Vagina (tissue), 2 donors: ENCODE measurements around the gene TUBGCP3.

Experiments
- CTCF ChIP-seq, 3 experiments: fragments of 450-650 bp in 2 of 3; fragments of 200-600 bp in 1 of 3; sonication (generic) in 1 of 3; IDR thresholded peaks; one replicate each; pipeline ENCODE4 v1.5.1; 2017 to 2019; ENCODE audit warnings: antibody characterized with exemption in 3 of 3, mild to moderate bottlenecking in 2 of 3, moderate library complexity in 2 of 3
- POLR2A ChIP-seq, 2 donors: fragments of 450-650 bp; IDR thresholded peaks; one replicate each; pipeline ENCODE4 v1.6.1; 2017; ENCODE audit warnings: antibody characterized with exemption in 2 of 2, mild to moderate bottlenecking in 2 of 2, moderate library complexity in 2 of 2
- POLR2AphosphoS5 ChIP-seq, 2 donors: sonication (generic); formaldehyde crosslinking; IDR thresholded peaks; one replicate each; pipeline ENCODE4 v1.9.0; 2017; ENCODE audit warnings: antibody characterized with exemption in 2 of 2, mild to moderate bottlenecking in 2 of 2, low read depth in 1 of 2; ENCODE audit not compliant: insufficient read depth in 1 of 2

GRCh38 chr13:112617754-112618375 lies 29.9 kb upstream of the TUBGCP3 start:
- TF ChIP-seq POLR2A (IDR thresholded peaks at IDR 0.05) = no peak
- TF ChIP-seq CTCF (IDR thresholded peaks at IDR 0.05) = no peak
- TF ChIP-seq POLR2AphosphoS5 (IDR thresholded peaks at IDR 0.05; ENCODE audit: insufficient read depth in 1 of 2, low read depth in 1 of 2) = no peak
